B cell (primary cell): ENCODE measurements around the gene DMAP1. TPM values are rescaled to one million over a fixed set of nuclear protein-coding genes. Genes with fewer than 3 reads are reported as not detected.

Source experiments
- ATAC-seq: fragments of 200-7000 bp; cut with Tn5 transposase; one replicate; pipeline ENCODE4 v1.10.0; 2021; ENCODE audit warnings: low read depth, mild to moderate bottlenecking, moderate number of reproducible peaks, moderate library complexity
- CTCF ChIA-PET: fragments of 350-600 bp; sonication (Branson Sonifier 250); formaldehyde crosslinking; loops from one replicate; lab custom pipeline; 2021; ENCODE audit warnings: antibody characterized with exemption, inconsistent platforms; lab: Charles Lee
- POLR2A ChIA-PET: fragments of 350-600 bp; sonication (Branson Sonifier 250); formaldehyde crosslinking; loops from one replicate; lab custom pipeline; 2021; ENCODE audit warnings: antibody characterized with exemption; lab: Charles Lee
- DNase-seq: peaks from one replicate; pipeline ENCODE4 v3.0.0; 2013
- H2AFZ ChIP-seq: 2 replicates; pipeline ENCODE4 v1.6.1; 2012; ENCODE audit warnings: mild to moderate bottlenecking, low read depth, low read length; ENCODE audit not compliant: insufficient read depth, poor library complexity, severe bottlenecking
- H3K27ac ChIP-seq, 2 donors: 1 replicate in 1 of 2; 2 replicates in 1 of 2; pipeline ENCODE4 v1.5.1; 2012 to 2013; ENCODE audit warnings: low read length in 2 of 2, mild to moderate bottlenecking in 2 of 2, moderate library complexity in 1 of 2
- H3K27me3 ChIP-seq, 4 experiments: fragments of 200-600 bp in 1 of 4; sonication (generic) in 1 of 4; replicated peaks in 1 of 4; 1 replicate in 2 of 4; 2 replicates in 2 of 4; pipeline versions ENCODE4 v1.6.1 to v1.7.0; 2013 to 2016; ENCODE audit warnings: low read length in 3 of 4, mild to moderate bottlenecking in 2 of 4, mixed read lengths in 1 of 4, moderate library complexity in 1 of 4; ENCODE audit not compliant: insufficient read depth in 4 of 4, control insufficient read depth in 3 of 4; ENCODE audit errors: control extremely low read depth in 1 of 4
- H3K36me3 ChIP-seq, 2 experiments: replicated peaks in 1 of 2; 1 replicate in 1 of 2; 2 replicates in 1 of 2; pipeline versions ENCODE4 v1.6.1 to v1.7.1; 2013; ENCODE audit warnings: low read length in 1 of 2; ENCODE audit not compliant: insufficient read depth in 2 of 2, control insufficient read depth in 1 of 2; ENCODE audit errors: control extremely low read depth in 1 of 2, extremely low read depth in 1 of 2
- H3K4me1 ChIP-seq, 2 donors: fragments of 200-600 bp in 1 of 2; sonication (generic) in 1 of 2; 1 replicate in 1 of 2; 2 replicates in 1 of 2; pipeline versions ENCODE4 v1.5.1 to v1.6.1; 2013 to 2017; ENCODE audit warnings: low read length in 2 of 2; ENCODE audit not compliant: control insufficient read depth in 2 of 2, insufficient read depth in 2 of 2
- H3K4me2 ChIP-seq: replicated peaks from 2 replicates; pipeline ENCODE3; 2012; ENCODE audit warnings: mild to moderate bottlenecking, low read depth, low read length; ENCODE audit not compliant: poor library complexity, severe bottlenecking
- H3K4me3 ChIP-seq, 5 experiments: fragments of 200-600 bp in 1 of 5; sonication (generic) in 1 of 5; 1 replicate in 3 of 5; 2 replicates in 2 of 5; pipeline versions ENCODE4 v1.5.1 to v1.7.0; 2011 to 2016; ENCODE audit warnings: low read length in 4 of 5, mild to moderate bottlenecking in 4 of 5, low read depth in 2 of 5, control low read depth in 1 of 5, moderate library complexity in 1 of 5; ENCODE audit not compliant: insufficient read depth in 1 of 5; ENCODE audit errors: control extremely low read depth in 1 of 5, extremely low read depth in 1 of 5
- H3K79me2 ChIP-seq: fragments of 200-600 bp; sonication (generic); one replicate; pipeline ENCODE4 v1.6.0; 2016; ENCODE audit warnings: low read length; ENCODE audit not compliant: control insufficient read depth, insufficient read depth
- H3K9ac ChIP-seq: fragments of 200-600 bp; sonication (generic); 2 replicates; pipeline ENCODE4 v1.6.1; 2017; ENCODE audit warnings: mild to moderate bottlenecking, low read length, moderate library complexity
- H3K9me3 ChIP-seq, 3 donors: one replicate each; pipeline versions ENCODE4 v1.6.1 to v1.7.1; 2013; ENCODE audit warnings: low read length in 2 of 3; ENCODE audit not compliant: control insufficient read depth in 2 of 3, insufficient read depth in 1 of 3; ENCODE audit errors: control extremely low read depth in 1 of 3
- H4K20me1 ChIP-seq: 2 replicates; pipeline ENCODE4 v1.6.0; 2012; ENCODE audit warnings: mild to moderate bottlenecking, low read length; ENCODE audit not compliant: insufficient read depth, control insufficient read depth, poor library complexity, severe bottlenecking
- H3K27ac Mint-ChIP-seq: one replicate; pipeline ENCODE4 v1.8.0; 2021; ENCODE audit warnings: mixed read lengths
- H3K27me3 Mint-ChIP-seq: one replicate; pipeline ENCODE4 v1.8.0; 2021; ENCODE audit warnings: mixed read lengths
- H3K4me1 Mint-ChIP-seq: one replicate; pipeline ENCODE4 v1.8.0; 2021; ENCODE audit warnings: mixed read lengths
- H3K4me3 Mint-ChIP-seq: one replicate; pipeline ENCODE4 v1.8.0; 2021; ENCODE audit warnings: mixed read lengths
- H3K9me3 Mint-ChIP-seq: one replicate; pipeline ENCODE4 v1.8.0; 2022; ENCODE audit warnings: mixed read lengths; ENCODE audit not compliant: insufficient read depth
- CTCF ChIP-seq: fragments of 200-600 bp; IDR thresholded peaks from one replicate; pipeline ENCODE4 v1.8.0; 2022; ENCODE audit warnings: antibody characterized with exemption, mild to moderate bottlenecking
- EZH2 ChIP-seq: IDR thresholded peaks from 2 replicates; pipeline ENCODE4 v1.6.1; 2012; ENCODE audit warnings: borderline replicate concordance, low read depth, mild to moderate bottlenecking, moderate library complexity, low read length; ENCODE audit not compliant: insufficient read depth, poor library complexity, severe bottlenecking
- WGBS: methylation state at CpG from one replicate; pipeline ENCODE4 v1.1.5; 2013; ENCODE audit warnings: missing lambda C conversion rate; ENCODE audit not compliant: insufficient coverage; 5-methylcytosine and 5-hydroxymethylcytosine counted together
- intact Hi-C: fragments of 100-400 bp; cut with micrococcal nuclease; formaldehyde crosslinking; loops from one replicate; pipeline ENCODE4 v1.10.0; 2022
- polyA plus RNA-seq: library from polyadenylated mRNA; depleted of rRNA; stranded (reverse); fragments of >200 nt; gene quantifications from 2 replicates; pipeline ENCODE4 v1.2.3, GENCODE V29; 2012
- total RNA-seq, 2 donors: library from RNA; stranded (reverse); fragments of 120-200 nt in 1 of 2; gene quantifications; 1 replicate in 1 of 2; 2 replicates in 1 of 2; pipeline versions ENCODE4 v1.2.3 to v1.2.4, GENCODE V29; 2013 to 2022

Gene DMAP1
- total and polyA plus RNA-seq, 2 donors (not counting 1 experiment from before 2014, with no cell fraction given): 88.5 to 116 TPM

GRCh38 chr1:44219301-44219626, 6.0 kb downstream of the DMAP1 start:
- no peak for DNase-seq
- Histone ChIP-seq H3K4me3 (no peak overlapping the region), H3K27ac (no peak overlapping the region), H3K79me2 (peaks cover 4% of the 10 kb centered on the region), H3K9ac (no peak overlapping the region), H3K36me3 (peaks cover 0 to 61% of the 10 kb centered on the region in 2 experiments), H2AFZ (no peak overlapping the region), H3K4me1 (peaks cover 2 to 6% of the 10 kb centered on the region in 2 donors), H3K9me3 (no peaks in the 10 kb centered on the region), H4K20me1 (no peaks in the 10 kb centered on the region), H3K27me3 (no peaks in the 10 kb centered on the region), H3K4me2 (no peak overlapping the region)
- ChIA-PET POLR2A (interaction anchor here (0.6 kb wide), 1 partner anchor 27 kb away, joined by 7 read pairs; no protein-coding TSS in a partner anchor), CTCF (interaction anchor here (1.4 to 3.1 kb wide), 3 partner anchors 13 to 433 kb away, joined by 3 to 28 read pairs (median 12); no protein-coding TSS in a partner anchor)
- WGBS: 100% methylated on average over 4 of the region's 6 CpGs
- intact Hi-C loops: no loop called here
- Mint-ChIP-seq H3K27ac (no peak overlapping the region), H3K4me3 (no peak overlapping the region), H3K4me1 (peaks cover 34% of the 10 kb centered on the region), H3K27me3 (no peaks in the 10 kb centered on the region), H3K9me3 (no peaks in the 10 kb centered on the region)
- ATAC-seq: no peak
- TF ChIP-seq CTCF (no peak), EZH2 (no peak)

- H3K27ac Mint-ChIP-seq: no peak overlapping the region
- H3K27me3 ChIP-seq: no peaks in the 10 kb centered on the region
- no peak overlapping the region for H2AFZ ChIP-seq
- H4K20me1 ChIP-seq: no peaks in the 10 kb centered on the region
- no peak for TF ChIP-seq EZH2
- no peak for TF ChIP-seq CTCF
- no peak overlapping the region for H3K4me3 ChIP-seq
- no peak overlapping the region for H3K9ac ChIP-seq
- DNase-seq: no peak
- peaks cover 25% of the 10 kb centered on the region for H3K4me1 Mint-ChIP-seq
- WGBS: 86% methylated on average over 25 of the region's 31 CpGs
- no peaks in the 10 kb centered on the region for H3K27me3 Mint-ChIP-seq
- POLR2A ChIA-PET: no interaction called here
- intact Hi-C loops: no loop called here
- no peaks in the 10 kb centered on the region for H3K9me3 ChIP-seq
- H3K4me3 Mint-ChIP-seq: no peak overlapping the region
- H3K27ac ChIP-seq: no peak overlapping the region
- peaks cover 0 to 58% of the 10 kb centered on the region in 2 experiments for H3K36me3 ChIP-seq
- no peaks in the 10 kb centered on the region for H3K9me3 Mint-ChIP-seq
- ATAC-seq: no peak
- peaks cover 0 to 3% of the 10 kb centered on the region in 2 donors for H3K4me1 ChIP-seq
- H3K4me2 ChIP-seq: no peak overlapping the region
- no peaks in the 10 kb centered on the region for H3K79me2 ChIP-seq
- CTCF ChIA-PET: interaction anchor here (1.4 to 1.6 kb wide), 2 partner anchors 12 to 375 kb away, joined by 3 to 4 read pairs; no protein-coding TSS in a partner anchor
These were observed 6.9 kb downstream of the DMAP1 start for GRCh38 chr1:44220001-44220751.
